Purkinje cell (primary cell): ENCODE data around the gene ARHGEF4. TPM values are rescaled to one million over a fixed set of nuclear protein-coding genes. Genes with fewer than 3 reads are reported as not detected.

Source experiments
- polyA plus RNA-seq: library from polyadenylated mRNA; unstranded; fragments of >200 nt; fragmentation: Nextera tagmentation; gene quantifications from 2 replicates; pipeline ENCODE4 v1.2.1, GENCODE V29; 2014

Gene ARHGEF4, protein sequence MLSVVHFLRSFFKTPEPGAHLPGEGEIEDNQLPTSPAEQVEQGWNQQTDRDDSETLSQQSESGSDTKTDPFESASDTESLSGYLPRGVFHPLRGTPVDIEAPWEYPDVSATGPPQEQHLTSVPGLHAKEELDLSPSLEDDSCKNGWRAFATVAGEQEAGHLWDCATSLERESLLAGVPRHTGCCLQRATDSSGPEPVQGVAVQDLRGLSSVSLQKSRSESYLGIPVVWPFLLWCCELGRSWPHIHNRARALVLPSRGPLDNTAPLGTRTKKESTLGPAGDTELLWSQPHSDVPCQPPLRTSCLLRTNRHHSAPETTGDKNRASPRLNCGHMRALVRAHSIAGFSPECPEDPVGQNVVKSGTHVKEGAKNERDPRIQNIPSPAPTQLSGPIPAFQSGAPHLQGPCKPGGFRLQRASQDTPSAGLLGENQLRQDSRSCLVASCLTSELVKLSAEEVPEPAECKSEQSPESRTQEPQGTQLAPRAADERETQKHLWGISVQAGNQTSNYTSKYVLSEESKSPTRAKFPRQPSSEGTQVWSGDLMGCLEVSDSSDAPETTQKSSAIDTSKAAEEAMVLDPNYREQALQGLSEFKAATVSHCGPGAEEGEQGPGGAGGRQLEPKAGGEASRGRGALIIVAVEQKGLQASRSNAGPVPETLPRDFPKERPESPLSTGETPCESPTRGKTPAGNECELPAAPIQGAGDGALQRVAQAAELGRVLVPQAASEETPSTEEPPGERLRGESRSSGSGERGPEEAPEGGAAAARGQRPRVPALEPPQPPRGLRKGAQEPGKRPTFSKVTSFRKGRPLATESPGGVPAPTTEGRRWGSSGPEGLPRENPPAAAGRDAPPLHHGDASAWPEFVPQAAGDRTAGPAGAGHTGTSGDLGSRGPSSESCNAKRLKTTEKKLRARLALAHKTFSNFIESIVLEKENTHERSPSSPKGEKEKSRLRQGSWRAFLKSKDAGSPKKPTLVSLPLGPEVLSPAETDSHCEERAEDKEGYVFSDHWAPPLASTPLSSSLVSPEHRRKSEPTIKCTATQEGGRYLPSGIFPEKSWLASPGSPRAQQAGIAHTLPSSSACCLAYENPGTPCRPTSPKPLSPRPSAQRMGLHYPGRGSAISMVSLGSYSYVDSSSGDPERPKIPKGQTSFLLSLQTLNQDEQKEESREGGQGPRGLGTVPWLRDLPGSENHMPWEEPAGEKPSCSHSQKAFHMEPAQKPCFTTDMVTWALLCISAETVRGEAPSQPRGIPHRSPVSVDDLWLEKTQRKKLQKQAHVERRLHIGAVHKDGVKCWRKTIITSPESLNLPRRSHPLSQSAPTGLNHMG (N-terminal part only)
- polyA plus RNA-seq = 1.7 and 5.4 TPM in 2 replicates

DNA sequence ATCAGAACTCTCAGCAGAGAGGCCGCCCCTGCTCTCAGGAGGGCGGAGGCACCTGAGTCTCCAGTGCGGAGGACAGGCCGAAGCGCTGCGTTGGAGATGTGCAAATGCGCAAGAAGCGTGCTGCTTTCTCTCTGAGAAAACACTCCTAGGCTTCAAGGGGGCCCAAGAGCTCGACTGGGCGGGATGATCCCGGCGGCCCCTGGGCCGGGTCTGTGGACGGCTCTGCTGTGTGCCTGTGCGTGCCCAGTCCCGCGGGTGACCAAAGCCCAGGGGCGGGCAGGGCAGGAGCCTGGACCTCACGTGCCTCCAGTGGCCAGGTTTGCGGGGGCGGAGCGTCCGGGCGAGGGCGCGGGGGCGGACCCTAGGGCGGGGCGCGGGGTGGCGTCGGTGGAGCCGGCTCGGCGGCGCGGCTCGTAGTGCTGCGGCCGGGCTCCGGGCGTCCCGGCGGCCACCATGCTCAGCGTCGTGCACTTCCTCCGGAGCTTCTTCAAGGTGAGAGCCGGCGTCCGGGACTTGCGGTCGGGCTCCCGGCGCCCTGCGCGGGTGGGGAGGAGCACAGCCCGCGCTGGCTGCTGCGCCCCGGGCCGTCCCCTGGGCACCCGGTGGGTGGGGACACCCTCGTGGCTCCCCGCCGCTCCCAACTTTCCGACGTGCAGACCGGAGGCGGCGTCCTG, at the start of gene ARHGEF4:
Gene ARHGEF4 (plus strand): TSS at position 414 of the 674 bp plus-strand sequence. CDS start 40 bp downstream, at position 454.

DNA sequence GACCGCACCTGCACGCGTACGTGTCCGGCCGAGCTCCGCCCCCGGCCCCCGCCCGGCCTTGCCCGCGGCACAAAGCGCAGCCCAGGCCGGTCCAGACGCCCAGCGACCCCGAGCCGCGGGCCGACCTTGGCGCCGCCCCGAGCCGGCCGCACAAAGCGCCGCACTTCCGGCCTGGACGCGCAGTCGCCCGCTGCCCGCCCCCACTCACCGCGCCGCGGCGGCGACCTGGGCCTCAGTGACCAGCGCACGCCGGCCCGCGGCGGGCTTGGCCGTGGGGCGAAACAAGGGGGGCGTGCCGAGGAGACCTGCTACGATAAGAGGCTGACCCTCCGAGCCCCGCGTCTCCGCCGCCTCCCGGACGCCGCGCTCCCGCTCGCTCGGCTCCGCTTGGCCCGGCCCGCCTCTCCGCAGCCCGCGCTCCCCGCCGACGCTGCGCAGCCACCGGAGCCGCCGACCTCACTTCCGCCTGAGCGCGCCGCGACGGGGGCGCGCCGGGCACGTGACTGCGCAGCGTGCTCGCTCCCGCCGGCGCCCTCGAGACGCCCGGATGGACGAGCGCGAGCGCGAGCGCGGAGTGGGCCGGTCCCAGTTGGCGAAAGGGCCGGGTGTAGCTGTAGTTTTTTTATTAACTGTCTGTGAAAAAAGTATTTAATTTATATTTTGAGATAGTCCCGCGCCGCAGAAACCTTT, 256.4 kb downstream of the ARHGEF4 start, which contains the start of gene FAM168B:
Gene FAM168B (minus strand): TSS at position 455 of the 690 bp plus-strand sequence. CDS start 10,814 bp downstream, outside the sequence.

Other genes with a start within 250 kb of the ARHGEF4 start
- gene CFC1, start 237.3 kb upstream of the ARHGEF4 start, polyA plus RNA-seq = 0.39 and 0.85 TPM in 2 replicates
- 0.16 TPM in 1 of 2 replicates, not detected in the other for gene POTEJ, start 225.5 kb upstream of the ARHGEF4 start, polyA plus RNA-seq
- not detected in 2 replicates for gene GPR148, start 107.8 kb upstream of the ARHGEF4 start, polyA plus RNA-seq
- gene AMER3, start 81.4 kb upstream of the ARHGEF4 start, polyA plus RNA-seq = 0.70 and 1.2 TPM in 2 replicates